NT2/D1 (cell line): ENCODE data around the gene RFESD.
A peak's percentile ranks its signal among the peaks of the same experiment; 100 is the strongest.
"Not testable (repeated sequence)": the region's sequence is repeated elsewhere in the genome, so short reads cannot be mapped to it uniquely, and the experiment has no call there.

Experiments
- DNase-seq: peaks from one replicate; pipeline ENCODE4 v3.0.0-alpha.2; 2011; ENCODE audit warnings: low read depth, low spot score
- H3K27me3 ChIP-seq: 2 replicates; pipeline ENCODE4 v1.6.0; 2011; ENCODE audit warnings: mild to moderate bottlenecking; ENCODE audit not compliant: insufficient read length, insufficient read depth
- H3K36me3 ChIP-seq: 2 replicates; pipeline ENCODE4 v1.6.1; 2011; ENCODE audit warnings: mild to moderate bottlenecking, low read length, mixed read lengths; ENCODE audit not compliant: insufficient read depth, insufficient read length
- H3K4me1 ChIP-seq: 2 replicates; pipeline ENCODE4 v1.5.1; 2011; ENCODE audit not compliant: insufficient read depth, insufficient read length
- H3K4me3 ChIP-seq: 2 replicates; pipeline ENCODE4 v1.5.1; 2011; ENCODE audit warnings: low read depth; ENCODE audit not compliant: insufficient read length
- H3K9ac ChIP-seq: 2 replicates; pipeline ENCODE4 v1.6.0; 2011; ENCODE audit warnings: low read depth; ENCODE audit not compliant: insufficient read length
- H3K9me3 ChIP-seq: 2 replicates; pipeline ENCODE4 v1.5.1; 2011; ENCODE audit warnings: mild to moderate bottlenecking, low read length; ENCODE audit not compliant: insufficient read depth
- SUZ12 ChIP-seq: IDR thresholded peaks from 2 replicates; pipeline ENCODE4 v1.6.1; 2011; ENCODE audit not compliant: insufficient read length, insufficient read depth; ENCODE audit errors: extremely low read depth
- YY1 ChIP-seq: IDR thresholded peaks from 2 replicates; pipeline ENCODE4 v1.6.1; 2011; ENCODE audit not compliant: insufficient read length, insufficient read depth
- ZNF274 ChIP-seq: IDR thresholded peaks from 2 replicates; pipeline ENCODE4 v1.6.1; 2011; ENCODE audit warnings: mild to moderate bottlenecking, low read depth, low read length

Gene RFESD

GRCh38 chr5:95628933-95629332 is 17.6 kb upstream of the RFESD start:
- DNase-seq = peak; percentile 47

GRCh38 chr5:95630394-95630917 is 16.1 kb upstream of the RFESD start:
- no peaks in the 10 kb centered on the region for H3K27me3 ChIP-seq
- H3K4me3 ChIP-seq = no peak overlapping the region
- TF ChIP-seq SUZ12 (no peak), ZNF274 (no peak), YY1 (no peak)
- no peak for DNase-seq
- peaks cover 42% of the 10 kb centered on the region for H3K9me3 ChIP-seq
- no peak overlapping the region for H3K9ac ChIP-seq
- H3K36me3 ChIP-seq = no peaks in the 10 kb centered on the region
- H3K4me1 ChIP-seq = no peaks in the 10 kb centered on the region

More at GRCh38 chr5:95628933-95629332, 17.6 kb upstream of the RFESD start:
- Histone ChIP-seq H3K4me3 (no peak overlapping the region), H3K9me3 (peaks cover 42% of the 10 kb centered on the region), H3K4me1 (no peaks in the 10 kb centered on the region), H3K27me3 (no peaks in the 10 kb centered on the region), H3K9ac (no peak overlapping the region), H3K36me3 (no peaks in the 10 kb centered on the region)
- TF ChIP-seq SUZ12 (no peak), YY1 (no peak), ZNF274 (no peak)

GRCh38 chr5:95631255-95631958 is 15.2 kb upstream of the RFESD start:
- Histone ChIP-seq H3K9ac (no peak overlapping the region), H3K27me3 (no peaks in the 10 kb centered on the region), H3K4me3 (no peak overlapping the region), H3K4me1 (no peaks in the 10 kb centered on the region), H3K9me3 (peaks cover 41% of the 10 kb centered on the region), H3K36me3 (no peaks in the 10 kb centered on the region)
- TF ChIP-seq YY1 = no peak
- no peak for TF ChIP-seq SUZ12
- no peak for TF ChIP-seq ZNF274
- DNase-seq = no peak

GRCh38 chr5:95631991-95632675 is 14.4 kb upstream of the RFESD start:
- DNase-seq = no peak
- H3K36me3 ChIP-seq = no peaks in the 10 kb centered on the region
- H3K9ac ChIP-seq = no peak overlapping the region
- peaks cover 34% of the 10 kb centered on the region for H3K9me3 ChIP-seq
- H3K4me1 ChIP-seq = no peaks in the 10 kb centered on the region
- H3K27me3 ChIP-seq = no peaks in the 10 kb centered on the region
- TF ChIP-seq YY1 = no peak
- no peak for TF ChIP-seq SUZ12
- TF ChIP-seq ZNF274 = no peak
- no peak overlapping the region for H3K4me3 ChIP-seq

- not testable (repeated sequence) for H3K4me3 ChIP-seq, DNase-seq, H3K4me1 ChIP-seq, H3K36me3 ChIP-seq, H3K9ac ChIP-seq, H3K27me3 ChIP-seq
- H3K9me3 ChIP-seq = peaks cover 26% of the 10 kb centered on the region
Measured at GRCh38 chr5:95632942-95633341, 13.6 kb upstream of the RFESD start.

GRCh38 chr5:95633671-95634070 is 12.9 kb upstream of the RFESD start:
- TF ChIP-seq SUZ12 = no peak
- no peak for TF ChIP-seq ZNF274
- no peaks in the 10 kb centered on the region for H3K4me1 ChIP-seq
- DNase-seq = no peak
- H3K9me3 ChIP-seq = peaks cover 19% of the 10 kb centered on the region; the same call in 1 of the 2 replicates
- H3K9ac ChIP-seq = no peak overlapping the region
- H3K27me3 ChIP-seq = no peaks in the 10 kb centered on the region
- no peak overlapping the region for H3K4me3 ChIP-seq
- H3K36me3 ChIP-seq = no peaks in the 10 kb centered on the region

GRCh38 chr5:95634081-95634480 is 12.5 kb upstream of the RFESD start:
- H3K9ac ChIP-seq = no peak overlapping the region
- no peaks in the 10 kb centered on the region for H3K27me3 ChIP-seq
- H3K36me3 ChIP-seq = no peaks in the 10 kb centered on the region
- DNase-seq = no peak
- TF ChIP-seq SUZ12 = no peak
- no peak for TF ChIP-seq ZNF274
- TF ChIP-seq YY1 = no peak
- H3K9me3 ChIP-seq = peaks cover 15% of the 10 kb centered on the region; the same call in 1 of the 2 replicates
- no peaks in the 10 kb centered on the region for H3K4me1 ChIP-seq
- no peak overlapping the region for H3K4me3 ChIP-seq
